NB4 (cell line): ENCODE results near the gene DLG2.

ENCODE experiments used
- DNase-seq: peaks from one replicate; pipeline ENCODE4 v3.0.0; 2010; ENCODE audit warnings: low read depth
- H3K4me3 ChIP-seq: one replicate; pipeline ENCODE4 v1.5.1; 2011; ENCODE audit warnings: mild to moderate bottlenecking, low read depth, low read length, moderate library complexity
- MYC ChIP-seq: IDR thresholded peaks from 2 replicates; pipeline ENCODE4 v1.6.1; 2011; ENCODE audit warnings: low read depth, low read length
- POLR2A ChIP-seq: IDR thresholded peaks from 2 replicates; pipeline ENCODE4 v1.6.1; 2011; ENCODE audit warnings: mild to moderate bottlenecking; ENCODE audit not compliant: insufficient read length; ENCODE audit errors: extremely low read depth
- TF ChIP-seq, protein P1 (sequence below): IDR thresholded peaks from 2 replicates; pipeline ENCODE4 v1.6.1; 2011; ENCODE audit warnings: low read depth, low read length
- TF ChIP-seq, protein P2 (sequence below): IDR thresholded peaks from one replicate; pipeline ENCODE4 v1.5.1; 2012; ENCODE audit warnings: low read depth, low read length

DLG2 gene

DNA sequence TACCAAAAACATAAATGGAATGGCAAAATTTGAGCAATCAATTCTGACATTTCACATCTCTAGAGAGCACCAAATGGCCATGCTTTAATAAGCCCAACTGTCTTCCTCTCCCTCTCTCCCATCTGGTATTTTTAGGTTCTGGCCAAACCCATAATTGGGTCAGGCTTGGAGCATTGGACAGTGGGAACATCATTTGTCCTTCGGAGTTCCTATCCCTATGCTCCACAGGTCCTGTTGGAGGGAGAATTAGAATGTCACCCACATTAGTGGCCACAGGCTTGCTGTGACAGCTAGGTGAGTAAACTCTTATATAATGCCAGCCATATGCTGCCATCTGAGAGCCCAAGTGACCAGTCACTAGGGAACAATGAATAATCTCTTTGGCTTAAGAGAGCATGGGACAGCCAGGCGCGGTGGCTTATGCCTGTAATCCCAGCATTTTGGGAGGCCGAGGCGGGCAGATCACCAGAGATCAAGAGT is 2090.0 kb downstream of the DLG2 start:
- no peak for DNase-seq
- H3K4me3 ChIP-seq: no peak overlapping the region
- TF ChIP-seq, protein P1, sequence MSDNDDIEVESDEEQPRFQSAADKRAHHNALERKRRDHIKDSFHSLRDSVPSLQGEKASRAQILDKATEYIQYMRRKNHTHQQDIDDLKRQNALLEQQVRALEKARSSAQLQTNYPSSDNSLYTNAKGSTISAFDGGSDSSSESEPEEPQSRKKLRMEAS: no peak
- no peak for TF ChIP-seq MYC

DNA sequence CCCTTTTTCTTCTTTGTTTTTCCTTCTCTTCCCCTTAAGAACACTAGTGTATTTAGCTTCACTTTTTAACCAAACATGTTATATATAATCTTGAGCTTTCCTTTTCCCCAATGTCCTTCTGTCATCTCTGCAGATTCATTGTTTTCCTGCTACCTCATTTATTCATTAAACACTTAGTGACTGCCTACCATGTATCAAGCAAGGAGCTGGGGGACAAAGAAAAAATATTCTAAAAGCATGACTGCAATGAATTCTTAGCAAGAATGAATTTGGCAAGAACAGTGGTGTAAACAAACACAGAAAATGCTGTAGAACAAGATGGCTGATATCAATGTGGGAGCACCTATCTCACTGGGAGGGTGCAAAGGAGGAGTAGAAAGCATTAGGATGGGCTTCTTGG is 2094.0 kb downstream of the DLG2 start:
- no peak for DNase-seq
- TF ChIP-seq, protein P2, sequence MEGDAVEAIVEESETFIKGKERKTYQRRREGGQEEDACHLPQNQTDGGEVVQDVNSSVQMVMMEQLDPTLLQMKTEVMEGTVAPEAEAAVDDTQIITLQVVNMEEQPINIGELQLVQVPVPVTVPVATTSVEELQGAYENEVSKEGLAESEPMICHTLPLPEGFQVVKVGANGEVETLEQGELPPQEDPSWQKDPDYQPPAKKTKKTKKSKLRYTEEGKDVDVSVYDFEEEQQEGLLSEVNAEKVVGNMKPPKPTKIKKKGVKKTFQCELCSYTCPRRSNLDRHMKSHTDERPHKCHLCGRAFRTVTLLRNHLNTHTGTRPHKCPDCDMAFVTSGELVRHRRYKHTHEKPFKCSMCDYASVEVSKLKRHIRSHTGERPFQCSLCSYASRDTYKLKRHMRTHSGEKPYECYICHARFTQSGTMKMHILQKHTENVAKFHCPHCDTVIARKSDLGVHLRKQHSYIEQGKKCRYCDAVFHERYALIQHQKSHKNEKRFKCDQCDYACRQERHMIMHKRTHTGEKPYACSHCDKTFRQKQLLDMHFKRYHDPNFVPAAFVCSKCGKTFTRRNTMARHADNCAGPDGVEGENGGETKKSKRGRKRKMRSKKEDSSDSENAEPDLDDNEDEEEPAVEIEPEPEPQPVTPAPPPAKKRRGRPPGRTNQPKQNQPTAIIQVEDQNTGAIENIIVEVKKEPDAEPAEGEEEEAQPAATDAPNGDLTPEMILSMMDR: no peak
- TF ChIP-seq POLR2A (no peak), MYC (no peak)
- TF ChIP-seq, protein P1: no peak
- no peak overlapping the region for H3K4me3 ChIP-seq

DNA sequence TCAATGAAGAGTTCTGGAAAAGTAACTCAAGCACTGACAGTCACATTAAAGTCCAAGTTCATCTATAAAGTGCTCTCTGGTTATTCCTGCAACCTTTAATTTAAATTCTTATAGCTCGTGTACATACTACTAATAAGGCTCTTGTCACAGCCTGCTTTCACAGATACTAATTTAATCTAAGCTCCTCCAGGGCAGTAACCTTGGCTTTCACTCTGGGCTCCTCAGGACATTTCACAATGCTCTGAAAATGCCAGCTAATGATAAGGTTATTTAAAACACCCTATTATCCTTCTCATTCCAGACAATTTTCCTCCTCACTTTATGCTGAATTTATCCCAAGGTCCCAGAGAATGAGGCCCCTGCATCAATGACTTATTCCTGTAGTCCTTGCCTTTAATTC is 2098.3 kb downstream of the DLG2 start:
- H3K4me3 ChIP-seq: no peak overlapping the region
- TF ChIP-seq, protein P2: no peak
- TF ChIP-seq POLR2A (no peak), MYC (no peak)
- TF ChIP-seq, protein P1: no peak
- DNase-seq: no peak

DNA sequence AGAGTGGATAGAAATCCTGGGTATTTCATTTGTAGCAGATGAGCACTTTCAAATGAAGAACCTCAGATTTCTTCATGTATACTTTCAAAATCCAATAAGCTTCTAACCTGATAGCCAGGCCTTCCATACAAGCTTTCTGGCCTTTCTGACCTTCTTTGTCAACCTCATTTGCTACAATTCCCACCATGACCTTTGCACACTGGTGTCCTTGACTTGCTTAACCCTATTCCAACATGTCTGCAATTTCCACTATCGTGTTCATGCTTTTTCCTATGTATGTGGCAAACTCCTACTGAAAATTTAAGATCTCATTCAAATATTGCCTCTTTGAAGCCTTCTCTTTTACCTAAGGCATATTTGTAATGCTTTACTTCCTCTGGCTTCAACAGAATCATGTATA is 2098.9 kb downstream of the DLG2 start:
- H3K4me3 ChIP-seq: no peak overlapping the region
- no peak for DNase-seq
- TF ChIP-seq MYC: no peak
- TF ChIP-seq, protein P2: no peak
- TF ChIP-seq, protein P1: no peak
- no peak for TF ChIP-seq POLR2A

DNA sequence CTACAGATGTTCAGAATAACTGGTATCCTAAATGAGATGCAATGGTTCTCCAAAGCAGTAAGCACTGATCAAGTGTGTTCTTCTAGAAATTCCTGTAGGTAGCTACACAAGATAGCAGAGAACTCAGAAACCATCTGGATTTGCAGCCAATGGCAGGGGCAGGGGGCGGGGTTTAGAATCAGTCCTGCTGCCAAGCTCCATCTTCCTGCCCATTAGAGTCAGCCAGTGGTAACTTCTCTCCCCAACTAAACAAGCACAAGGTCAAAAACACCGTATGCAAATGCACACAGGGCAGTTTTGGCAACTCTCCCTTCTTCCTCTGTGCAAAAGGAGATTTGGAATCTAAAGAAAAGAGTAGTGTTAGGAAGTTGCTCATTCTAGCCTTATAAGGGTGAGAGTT is 2103.5 kb downstream of the DLG2 start:
- TF ChIP-seq MYC (no peak), POLR2A (no peak)
- TF ChIP-seq, protein P1: no peak
- TF ChIP-seq, protein P2: no peak
- H3K4me3 ChIP-seq: no peak overlapping the region
- no peak for DNase-seq

DNA sequence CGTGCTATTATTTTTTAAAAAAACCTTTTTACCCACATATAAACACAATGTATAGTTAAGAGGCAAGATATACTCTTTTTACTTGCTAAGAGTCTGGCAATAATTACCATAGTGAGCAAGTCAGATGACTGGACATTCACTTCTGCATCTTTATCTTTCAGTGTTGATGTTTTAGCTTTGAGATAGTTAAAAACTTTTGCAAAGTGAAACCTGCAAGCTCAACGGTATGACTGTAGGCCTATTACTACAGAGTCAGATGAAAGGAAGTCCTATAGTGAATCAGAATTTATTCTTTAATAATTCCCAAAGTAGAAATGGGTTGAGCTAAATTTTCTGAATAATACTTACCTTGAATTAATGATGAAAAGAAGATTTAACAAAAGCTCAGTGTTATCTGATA is 2104.2 kb downstream of the DLG2 start:
- TF ChIP-seq POLR2A: no peak
- TF ChIP-seq MYC: no peak
- TF ChIP-seq, protein P2: no peak
- TF ChIP-seq, protein P1: no peak
- no peak overlapping the region for H3K4me3 ChIP-seq
- no peak for DNase-seq
